GM23338 (cell line): ENCODE results near the gene INSL6. TPM values are rescaled to one million over a fixed set of nuclear protein-coding genes. Genes with fewer than 3 reads are reported as not detected.

Source experiments
- ATAC-seq: fragments of 200-7000 bp; cut with Tn5 transposase; 3 replicates; pipeline ENCODE4 v1.9.1; 2020
- DNase-seq: peaks from one replicate; pipeline ENCODE4 v3.0.0-alpha.2; 2015; ENCODE audit warnings: low spot score
- H2AFZ ChIP-seq: fragments of 200-600 bp; sonication (generic); 2 replicates; pipeline ENCODE4 v1.8.0; 2016; ENCODE audit warnings: antibody characterized with exemption, mild to moderate bottlenecking, moderate library complexity
- H3F3A ChIP-seq: fragments of 200-600 bp; sonication (generic); replicated peaks from 2 replicates; pipeline ENCODE4 v1.8.0; 2017; ENCODE audit warnings: antibody characterized with exemption, mixed run types, low read depth
- H3K27ac ChIP-seq: fragments of 200-600 bp; sonication (generic); 2 replicates; pipeline ENCODE4 v1.6.1; 2016; ENCODE audit warnings: low read depth
- H3K27me3 ChIP-seq: fragments of 200-600 bp; sonication (generic); 2 replicates; pipeline ENCODE4 v1.8.0; 2016; ENCODE audit warnings: mild to moderate bottlenecking, mixed run types, moderate library complexity; ENCODE audit not compliant: insufficient read depth
- H3K36me3 ChIP-seq: fragments of 200-600 bp; sonication (generic); 2 replicates; pipeline ENCODE4 v1.8.0; 2016; ENCODE audit warnings: mild to moderate bottlenecking; ENCODE audit not compliant: insufficient read depth
- H3K4me1 ChIP-seq: fragments of 200-600 bp; sonication (generic); 2 replicates; pipeline ENCODE4 v1.8.0; 2016; ENCODE audit warnings: mild to moderate bottlenecking, moderate library complexity; ENCODE audit not compliant: insufficient read depth
- H3K4me2 ChIP-seq: fragments of 200-600 bp; sonication (generic); 2 replicates; pipeline ENCODE4 v1.7.1; 2017; ENCODE audit warnings: mixed run types
- H3K4me3 ChIP-seq: fragments of 200-600 bp; sonication (generic); 2 replicates; pipeline ENCODE4 v1.6.1; 2016; ENCODE audit warnings: mixed run types
- H3K79me2 ChIP-seq: fragments of 200-600 bp; sonication (generic); replicated peaks from 2 replicates; pipeline ENCODE4 v1.8.0; 2017; ENCODE audit warnings: mild to moderate bottlenecking; ENCODE audit not compliant: insufficient read depth
- H3K9me2 ChIP-seq: fragments of 200-600 bp; sonication (generic); 2 replicates; pipeline ENCODE4 v1.8.0; 2017; ENCODE audit not compliant: insufficient read depth
- H4K20me1 ChIP-seq: fragments of 200-600 bp; sonication (generic); replicated peaks from 2 replicates; pipeline ENCODE4 v1.8.0; 2017; ENCODE audit warnings: mild to moderate bottlenecking; ENCODE audit not compliant: insufficient read depth
- H3K27ac Mint-ChIP-seq: 2 replicates; pipeline ENCODE4 v1.8.0; 2020; ENCODE audit warnings: inconsistent platforms, mild to moderate bottlenecking, moderate library complexity, mixed read lengths
- H3K27me3 Mint-ChIP-seq: 3 replicates; pipeline ENCODE4 v1.8.0; 2022; ENCODE audit warnings: low read depth, mild to moderate bottlenecking, moderate library complexity, mixed read lengths, inconsistent platforms; ENCODE audit not compliant: insufficient read depth, poor library complexity
- H3K36me3 Mint-ChIP-seq: 3 replicates; pipeline ENCODE4 v1.8.0; 2021; ENCODE audit warnings: low read depth, mild to moderate bottlenecking, inconsistent platforms, moderate library complexity, mixed read lengths
- H3K4me1 Mint-ChIP-seq: 3 replicates; pipeline ENCODE4 v1.8.0; 2020; ENCODE audit warnings: mild to moderate bottlenecking, inconsistent platforms, mixed read lengths
- H3K4me3 Mint-ChIP-seq: 3 replicates; pipeline ENCODE4 v1.8.0; 2021; ENCODE audit warnings: moderate library complexity, mild to moderate bottlenecking, inconsistent platforms, mixed read lengths
- H3K9me3 Mint-ChIP-seq: 3 replicates; pipeline ENCODE4 v1.8.0; 2020; ENCODE audit warnings: moderate library complexity, mild to moderate bottlenecking, inconsistent platforms, mixed read lengths
- CREB1 ChIP-seq: fragments of 250-450 bp; sonication (Bioruptor Pico); IDR thresholded peaks from 2 replicates; pipeline ENCODE4 v1.5.0; 2020; ENCODE audit warnings: low read depth, mild to moderate bottlenecking, moderate library complexity
- ETS1 ChIP-seq: IDR thresholded peaks from 2 replicates; pipeline ENCODE4 v1.6.1; 2016; ENCODE audit warnings: antibody characterized with exemption
- EZH2 ChIP-seq: fragments of 200-600 bp; sonication (generic); IDR thresholded peaks from one replicate; pipeline ENCODE4 v1.8.0; 2017; ENCODE audit warnings: antibody characterized with exemption, mild to moderate bottlenecking, low read depth; ENCODE audit not compliant: unreplicated experiment
- EZH2phosphoT487 ChIP-seq: fragments of 200-600 bp; sonication (generic); IDR thresholded peaks from one replicate; pipeline ENCODE4 v1.8.1; 2018; ENCODE audit warnings: antibody characterized with exemption; ENCODE audit not compliant: unreplicated experiment
- JUNB ChIP-seq: IDR thresholded peaks from one replicate; pipeline ENCODE4 v1.6.1; 2016; ENCODE audit warnings: antibody characterized with exemption; ENCODE audit not compliant: unreplicated experiment
- NANOG ChIP-seq: IDR thresholded peaks from 2 replicates; pipeline ENCODE4 v1.6.1; 2016; ENCODE audit warnings: antibody characterized with exemption, borderline replicate concordance
- POLR2AphosphoS5 ChIP-seq: IDR thresholded peaks from 2 replicates; pipeline ENCODE4 v1.6.1; 2016; ENCODE audit warnings: antibody characterized with exemption, low read depth
- STAT1 ChIP-seq: IDR thresholded peaks from one replicate; pipeline ENCODE4 v1.6.1; 2016; ENCODE audit warnings: antibody characterized with exemption; ENCODE audit not compliant: unreplicated experiment
- ZNF114 ChIP-seq: fragments of 250-450 bp; sonication (Bioruptor Pico); IDR thresholded peaks from 2 replicates; pipeline ENCODE4 v1.5.0; 2020; ENCODE audit warnings: mild to moderate bottlenecking, moderate library complexity
- polyA plus RNA-seq: library from polyadenylated mRNA; unstranded; fragments of >200 nt; fragmentation: Nextera tagmentation; extraction: Ambion mirVana; gene quantifications from 2 replicates; pipeline ENCODE4 v1.2.1, GENCODE V29; 2016
- total RNA-seq: library from RNA; depleted of rRNA; stranded (reverse); fragments of >200 nt; shearing (Covaris generic); gene quantifications from 2 replicates; pipeline ENCODE4 v1.2.3, GENCODE V29; 2014
- TF ChIP-seq, protein P1 (sequence below), 2 experiments: fragments of 200-600 bp in 1 of 2; sonication (generic) in 1 of 2; conservative IDR thresholded peaks; 2 replicates each; pipeline versions ENCODE4 v1.5.1 to v1.6.1; 2016 to 2017; ENCODE audit warnings: antibody characterized with exemption in 2 of 2, low read depth in 2 of 2, mild to moderate bottlenecking in 2 of 2, moderate library complexity in 1 of 2

INSL6 gene
- total and polyA plus RNA-seq, 2 experiments from 2014 or later, result not detected

- TF ChIP-seq ETS1 (no peak), STAT1 (no peak)
Observed at GRCh38 chr9:5178126-5178805, 7.2 kb downstream of the INSL6 start (continued).

GRCh38 chr9:5146241-5146640 lies 39.2 kb downstream of the INSL6 start:
- H3K4me1 ChIP-seq, result no peaks in the 10 kb centered on the region
- no peak overlapping the region for H3K27ac Mint-ChIP-seq
- H4K20me1 ChIP-seq, result no peaks in the 10 kb centered on the region
- ATAC-seq (peak; percentile 54), DNase-seq (no peak)
- H3K9me3 Mint-ChIP-seq, result no peaks in the 10 kb centered on the region
- H3K79me2 ChIP-seq, result no peaks in the 10 kb centered on the region
- H3K27me3 ChIP-seq, result no peaks in the 10 kb centered on the region
- no peak overlapping the region for H3K4me3 ChIP-seq
- no peaks in the 10 kb centered on the region for H3K9me2 ChIP-seq
- peaks cover 2% of the 10 kb centered on the region for H3K27me3 Mint-ChIP-seq
- H3K4me2 ChIP-seq, result no peak overlapping the region
- no peak overlapping the region for H2AFZ ChIP-seq
- peaks cover 6% of the 10 kb centered on the region; the same call in 1 of the 3 replicates for H3K36me3 Mint-ChIP-seq
- no peak overlapping the region for H3K27ac ChIP-seq
- H3K4me1 Mint-ChIP-seq, result no peaks in the 10 kb centered on the region
- H3F3A ChIP-seq, result no peaks in the 10 kb centered on the region
- H3K36me3 ChIP-seq, result no peaks in the 10 kb centered on the region
- H3K4me3 Mint-ChIP-seq, result no peak overlapping the region
- no peak for TF ChIP-seq EZH2
- TF ChIP-seq, protein P1, sequence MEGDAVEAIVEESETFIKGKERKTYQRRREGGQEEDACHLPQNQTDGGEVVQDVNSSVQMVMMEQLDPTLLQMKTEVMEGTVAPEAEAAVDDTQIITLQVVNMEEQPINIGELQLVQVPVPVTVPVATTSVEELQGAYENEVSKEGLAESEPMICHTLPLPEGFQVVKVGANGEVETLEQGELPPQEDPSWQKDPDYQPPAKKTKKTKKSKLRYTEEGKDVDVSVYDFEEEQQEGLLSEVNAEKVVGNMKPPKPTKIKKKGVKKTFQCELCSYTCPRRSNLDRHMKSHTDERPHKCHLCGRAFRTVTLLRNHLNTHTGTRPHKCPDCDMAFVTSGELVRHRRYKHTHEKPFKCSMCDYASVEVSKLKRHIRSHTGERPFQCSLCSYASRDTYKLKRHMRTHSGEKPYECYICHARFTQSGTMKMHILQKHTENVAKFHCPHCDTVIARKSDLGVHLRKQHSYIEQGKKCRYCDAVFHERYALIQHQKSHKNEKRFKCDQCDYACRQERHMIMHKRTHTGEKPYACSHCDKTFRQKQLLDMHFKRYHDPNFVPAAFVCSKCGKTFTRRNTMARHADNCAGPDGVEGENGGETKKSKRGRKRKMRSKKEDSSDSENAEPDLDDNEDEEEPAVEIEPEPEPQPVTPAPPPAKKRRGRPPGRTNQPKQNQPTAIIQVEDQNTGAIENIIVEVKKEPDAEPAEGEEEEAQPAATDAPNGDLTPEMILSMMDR (conservative IDR thresholded peaks at IDR 0.05; ENCODE audit: low read depth in 2 of 2), result peak; percentile 21 to 52; a peak in 3 of 4 replicates
- no peak for TF ChIP-seq POLR2AphosphoS5

GRCh38 chr9:5144217-5144616 lies 41.2 kb downstream of the INSL6 start:
- Mint-ChIP-seq H3K9me3 (no peaks in the 10 kb centered on the region), H3K4me1 (no peaks in the 10 kb centered on the region), H3K36me3 (peaks cover 6% of the 10 kb centered on the region; the same call in 1 of the 3 replicates), H3K27me3 (peaks cover 2% of the 10 kb centered on the region), H3K4me3 (no peak overlapping the region), H3K27ac (no peak overlapping the region)
- DNase-seq, result no peak
- Histone ChIP-seq H3K4me3 (no peak overlapping the region), H3K27ac (no peak overlapping the region), H3K36me3 (no peaks in the 10 kb centered on the region), H4K20me1 (no peaks in the 10 kb centered on the region), H3K27me3 (no peaks in the 10 kb centered on the region), H2AFZ (no peak overlapping the region), H3K79me2 (no peaks in the 10 kb centered on the region), H3F3A (no peaks in the 10 kb centered on the region), H3K4me2 (no peak overlapping the region), H3K9me2 (no peaks in the 10 kb centered on the region), H3K4me1 (no peaks in the 10 kb centered on the region)
- no peak for ATAC-seq
- no peak for TF ChIP-seq JUNB
- TF ChIP-seq EZH2phosphoT487, result no peak
- TF ChIP-seq NANOG, result no peak
- TF ChIP-seq ZNF114 (CRISPR knock-in tag), result no peak
- TF ChIP-seq CREB1 (CRISPR knock-in tag), result no peak
- no peak for TF ChIP-seq STAT1
- no peak for TF ChIP-seq EZH2
- TF ChIP-seq, protein P1 (conservative IDR thresholded peaks at IDR 0.05; ENCODE audit: low read depth in 2 of 2), result no peak
- TF ChIP-seq POLR2AphosphoS5, result no peak
